Coronary artery (tissue), 2 donors: ENCODE measurements around the gene TMEM51.
"Not testable (repeated sequence)": the region's sequence is repeated elsewhere in the genome, so short reads cannot be mapped to it uniquely, and the experiment has no call there.

Experiments used
- DNase-seq: peaks from one replicate; pipeline ENCODE4 v3.0.0-alpha.2; 2017; ENCODE audit warnings: low spot score
- H3K27ac ChIP-seq, 2 donors: fragments of 200-600 bp; sonication (generic); one replicate each; pipeline ENCODE4 v1.5.1; 2016 to 2019
- H3K4me3 ChIP-seq: fragments of 200-600 bp; sonication (generic); 2 replicates; pipeline ENCODE4 v1.5.1; 2016; ENCODE audit warnings: mild to moderate bottlenecking, moderate library complexity
- TF ChIP-seq, protein P1 (sequence below): fragments of 200-600 bp; sonication (generic); IDR thresholded peaks from one replicate; pipeline ENCODE4 v1.5.1; 2019; ENCODE audit warnings: antibody characterized with exemption

Gene TMEM51

DNA sequence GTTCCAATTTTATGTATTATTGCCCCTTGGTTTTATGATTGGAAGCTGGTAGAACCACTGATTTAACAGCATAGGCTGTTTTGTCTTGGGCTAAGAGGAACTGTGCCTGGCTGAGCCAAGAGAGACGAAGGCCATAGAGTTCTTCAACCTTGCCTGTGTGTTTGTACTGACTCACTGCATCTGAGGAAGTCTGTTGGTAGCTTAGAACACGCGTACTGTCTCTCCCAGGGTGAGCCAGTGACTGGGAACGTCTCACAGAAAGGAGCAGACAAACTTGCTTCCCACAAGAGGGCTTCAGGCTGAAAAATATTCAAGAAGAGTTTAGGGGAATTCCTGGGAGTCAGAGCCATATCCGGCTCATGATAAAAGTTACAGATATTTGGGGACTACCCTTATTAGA lies 14.9 kb downstream of the TMEM51 start:
- Histone ChIP-seq H3K27ac (peak overlapping the region in 1 of 2 donors; percentile 36), H3K4me3 (no peak overlapping the region)
- no peak for DNase-seq
- TF ChIP-seq, protein P1, sequence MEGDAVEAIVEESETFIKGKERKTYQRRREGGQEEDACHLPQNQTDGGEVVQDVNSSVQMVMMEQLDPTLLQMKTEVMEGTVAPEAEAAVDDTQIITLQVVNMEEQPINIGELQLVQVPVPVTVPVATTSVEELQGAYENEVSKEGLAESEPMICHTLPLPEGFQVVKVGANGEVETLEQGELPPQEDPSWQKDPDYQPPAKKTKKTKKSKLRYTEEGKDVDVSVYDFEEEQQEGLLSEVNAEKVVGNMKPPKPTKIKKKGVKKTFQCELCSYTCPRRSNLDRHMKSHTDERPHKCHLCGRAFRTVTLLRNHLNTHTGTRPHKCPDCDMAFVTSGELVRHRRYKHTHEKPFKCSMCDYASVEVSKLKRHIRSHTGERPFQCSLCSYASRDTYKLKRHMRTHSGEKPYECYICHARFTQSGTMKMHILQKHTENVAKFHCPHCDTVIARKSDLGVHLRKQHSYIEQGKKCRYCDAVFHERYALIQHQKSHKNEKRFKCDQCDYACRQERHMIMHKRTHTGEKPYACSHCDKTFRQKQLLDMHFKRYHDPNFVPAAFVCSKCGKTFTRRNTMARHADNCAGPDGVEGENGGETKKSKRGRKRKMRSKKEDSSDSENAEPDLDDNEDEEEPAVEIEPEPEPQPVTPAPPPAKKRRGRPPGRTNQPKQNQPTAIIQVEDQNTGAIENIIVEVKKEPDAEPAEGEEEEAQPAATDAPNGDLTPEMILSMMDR = no peak

DNA sequence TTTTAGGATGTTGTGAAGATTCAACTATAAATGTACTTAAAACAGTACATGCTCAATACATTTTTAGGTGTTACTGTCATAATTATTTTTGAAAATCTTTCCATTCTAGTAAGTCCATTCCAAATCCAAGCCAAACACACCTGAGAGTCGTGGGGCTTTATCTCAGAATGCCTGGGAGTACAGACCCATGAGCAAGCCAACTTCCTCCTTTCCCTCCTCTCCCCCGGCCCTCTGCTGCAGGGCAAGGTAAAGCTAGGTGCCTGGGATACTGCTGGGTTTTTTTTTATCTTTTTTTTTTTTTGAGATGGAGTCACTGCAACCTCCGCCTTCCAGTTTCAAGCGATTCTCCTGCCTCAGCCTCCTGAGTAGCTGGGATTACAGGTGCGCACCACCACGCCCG lies 16.5 kb downstream of the TMEM51 start:
- Histone ChIP-seq H3K4me3 (no peak overlapping the region), H3K27ac (no peak overlapping the region)
- DNase-seq = no peak
- TF ChIP-seq, protein P1 = no peak

DNA sequence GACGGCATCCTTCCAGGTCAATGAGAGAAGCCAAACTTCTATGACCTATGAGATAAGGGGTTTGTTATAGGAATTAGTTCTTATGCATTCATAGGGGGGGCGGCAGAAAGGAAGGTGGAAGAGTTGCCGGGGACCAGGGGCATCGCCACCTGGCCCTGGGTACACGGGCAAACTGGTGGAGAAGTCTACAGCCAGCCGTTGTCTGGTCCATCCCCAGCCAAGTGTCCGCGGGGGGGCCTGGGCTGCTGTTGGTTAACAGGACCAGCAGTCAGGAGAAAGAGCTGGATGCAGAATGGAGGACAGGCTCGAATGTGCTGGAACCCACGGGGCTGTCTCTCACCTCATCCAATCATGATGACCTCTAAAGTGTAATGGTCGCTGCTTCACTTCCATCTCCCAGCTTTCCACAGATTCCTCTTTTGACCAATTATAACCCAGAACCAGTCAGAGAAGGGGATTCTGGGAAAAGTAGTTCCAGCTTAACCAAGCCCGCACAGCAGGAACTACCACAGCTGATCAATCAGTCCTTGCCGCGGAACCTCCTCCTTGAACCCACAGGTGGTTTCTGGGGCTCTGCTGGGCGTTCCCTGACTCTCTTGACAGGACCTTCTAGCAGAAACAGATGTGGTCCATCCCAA lies 17.8 kb downstream of the TMEM51 start:
- DNase-seq = no peak
- H3K4me3 ChIP-seq = no peak overlapping the region
- TF ChIP-seq, protein P1 = no peak
- no peak overlapping the region for H3K27ac ChIP-seq

DNA sequence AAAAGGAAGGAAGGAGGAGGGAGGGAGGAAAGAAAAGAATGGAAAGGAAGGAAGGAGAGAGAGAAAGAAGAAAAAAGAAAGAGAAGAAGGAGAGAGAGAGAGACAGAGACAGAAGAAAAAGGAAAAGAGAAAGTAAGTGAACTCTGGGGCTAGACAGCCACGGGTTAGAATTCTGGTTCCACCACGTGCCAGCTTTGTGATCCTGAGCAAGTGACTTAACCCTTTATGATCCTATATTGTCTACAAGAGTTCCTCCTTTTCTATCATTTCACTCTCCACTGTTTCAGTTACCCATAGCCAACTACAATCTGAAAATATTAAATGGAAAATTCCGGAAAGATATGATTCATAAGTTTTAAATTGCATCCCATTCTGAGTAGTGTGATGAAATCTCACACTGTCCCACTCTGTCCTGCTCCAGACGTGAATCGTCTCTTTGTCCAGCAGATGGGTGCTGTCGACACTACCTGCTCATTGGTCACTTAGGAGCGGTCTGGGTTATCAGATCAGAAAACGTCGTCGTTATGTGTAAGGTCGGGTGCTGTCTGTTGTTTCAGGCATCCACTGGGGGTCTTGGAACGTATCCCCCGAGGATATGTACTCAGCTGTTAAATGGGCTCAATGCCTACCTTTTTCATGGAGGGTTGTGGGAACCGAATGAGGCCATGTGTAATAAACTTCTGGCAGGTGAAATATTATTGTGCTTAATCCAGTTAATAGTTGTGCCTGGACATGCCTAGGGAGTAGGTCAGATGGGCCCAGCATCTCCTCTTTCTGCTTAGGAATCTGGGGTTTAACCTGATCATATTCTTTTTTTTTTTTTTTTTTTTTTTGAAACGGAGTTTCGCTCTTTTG lies 19.1 kb downstream of the TMEM51 start:
- no peak overlapping the region for H3K4me3 ChIP-seq
- DNase-seq = no peak
- H3K27ac ChIP-seq = peak overlapping the region; percentile 1 to 10
- TF ChIP-seq, protein P1 = no peak

DNA sequence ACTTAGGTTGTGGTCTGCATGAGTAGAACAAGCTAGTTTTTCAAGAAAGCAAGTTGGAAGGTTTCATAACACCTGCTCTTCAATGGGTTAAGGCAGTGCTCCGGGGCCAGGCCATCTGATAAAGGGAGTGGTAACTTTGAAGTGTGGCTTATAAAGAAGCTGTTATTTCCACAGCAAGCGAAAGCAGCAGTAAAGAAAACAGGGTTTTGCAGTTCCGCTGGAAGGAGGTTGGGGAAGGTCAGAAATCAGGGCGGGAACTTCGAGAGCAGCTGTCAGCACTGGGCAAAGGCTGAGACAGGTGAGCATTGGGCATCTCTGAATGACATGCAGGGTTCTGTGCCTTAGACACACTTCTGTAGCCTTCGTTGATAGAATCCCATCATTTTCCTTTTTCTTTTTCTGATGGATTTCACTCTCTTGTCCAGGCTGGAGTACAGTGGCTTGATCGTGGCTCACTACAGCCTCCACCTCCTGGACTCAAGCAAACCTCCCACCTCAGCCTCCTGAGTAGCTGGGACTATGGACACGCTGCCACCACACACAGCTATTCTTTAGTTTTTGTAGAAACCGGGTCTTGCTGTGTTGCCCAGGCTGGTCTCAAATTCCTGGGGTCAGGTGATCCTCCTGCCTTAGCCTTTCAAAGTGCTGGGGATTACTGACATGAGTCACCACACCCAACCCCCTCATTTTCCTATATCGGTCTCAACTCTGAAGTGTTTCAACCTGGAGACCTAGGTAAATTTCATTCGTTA lies 20.5 kb downstream of the TMEM51 start:
- Histone ChIP-seq H3K27ac (no peak overlapping the region), H3K4me3 (no peak overlapping the region)
- DNase-seq = no peak
- TF ChIP-seq, protein P1 = no peak

DNA sequence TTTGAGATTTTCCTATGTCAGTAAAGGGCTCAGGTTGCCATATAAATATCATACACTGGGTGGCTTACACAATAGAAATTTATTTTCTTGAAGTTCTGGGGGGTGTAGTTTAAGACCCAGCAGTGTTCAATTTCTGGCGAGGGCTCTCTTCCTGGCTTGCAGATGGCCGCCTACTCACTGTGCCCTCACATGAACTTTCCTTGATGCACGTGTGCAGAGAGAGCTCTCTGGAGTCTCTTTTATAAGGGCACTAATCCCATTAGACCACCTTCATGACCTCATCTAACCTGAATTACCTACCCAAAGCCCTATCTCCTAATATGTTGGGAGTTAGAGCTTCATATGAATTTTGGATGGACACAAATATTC lies 21.1 kb downstream of the TMEM51 start:
- Histone ChIP-seq H3K27ac (no peak overlapping the region), H3K4me3 (no peak overlapping the region)
- DNase-seq = no peak
- TF ChIP-seq, protein P1 = no peak

DNA sequence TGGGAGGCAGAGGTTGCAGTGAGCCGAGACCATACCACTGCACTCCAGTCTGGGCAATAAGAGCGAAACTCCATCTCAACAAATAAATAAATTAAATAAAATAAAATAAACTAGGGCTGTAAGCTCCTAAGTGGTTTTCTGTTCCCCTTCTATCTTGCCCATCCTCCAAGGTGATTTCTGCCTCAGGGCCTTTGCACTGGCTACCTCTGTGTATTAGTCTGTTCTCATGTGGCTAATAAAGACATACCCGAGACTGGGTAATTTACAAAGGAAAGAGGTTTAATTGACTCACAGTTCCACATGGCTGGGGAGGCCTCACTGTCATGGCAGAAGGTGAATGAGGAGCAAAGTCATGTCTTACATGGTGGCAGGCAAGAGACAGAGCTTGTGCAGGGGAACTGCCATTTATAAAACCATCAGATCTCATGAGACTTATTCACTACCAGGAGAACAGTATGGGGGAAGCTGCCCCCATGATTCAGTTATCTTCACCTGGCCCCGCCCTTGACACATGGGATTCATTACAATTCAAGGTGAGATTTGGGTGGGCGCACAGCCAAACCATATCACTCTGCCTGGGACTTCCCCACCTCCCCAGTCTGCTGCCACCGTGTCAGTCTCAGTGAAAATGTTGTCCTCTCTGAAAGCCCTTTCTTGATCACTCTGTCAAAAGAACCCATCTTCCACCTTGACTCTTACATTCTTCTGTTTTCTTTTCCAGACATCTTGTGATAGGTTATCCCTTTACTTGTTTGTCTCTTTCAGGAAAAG lies 22.0 kb downstream of the TMEM51 start:
- H3K27ac ChIP-seq, H3K4me3 ChIP-seq, DNase-seq: not testable (repeated sequence)
